NCI-H69 (cell line): ENCODE data around the gene NPHP3.
A peak's percentile ranks its signal among the peaks of the same experiment; 100 is the strongest.
"Not testable (repeated sequence)": the region's sequence is repeated elsewhere in the genome, so short reads cannot be mapped to it uniquely, and the experiment has no call there.

Experiments
- DNase-seq: peaks from one replicate; lab custom pipeline; 2025; lab: John Stamatoyannopoulos, UW

Gene NPHP3

GRCh38 chr3:132722165-132723023 is at the start of gene NPHP3:
Gene NPHP3, minus strand, starts transcription at chr3:132722409. Its CDS starts 54 bp downstream, at chr3:132722355.
- peak; percentile 88 for DNase-seq

- no peak for DNase-seq
These were observed 36.5 kb upstream of the NPHP3 start for GRCh38 chr3:132758740-132759139.

- no peak for DNase-seq
These were observed 34.0 kb upstream of the NPHP3 start for GRCh38 chr3:132756108-132756650.

DNA sequence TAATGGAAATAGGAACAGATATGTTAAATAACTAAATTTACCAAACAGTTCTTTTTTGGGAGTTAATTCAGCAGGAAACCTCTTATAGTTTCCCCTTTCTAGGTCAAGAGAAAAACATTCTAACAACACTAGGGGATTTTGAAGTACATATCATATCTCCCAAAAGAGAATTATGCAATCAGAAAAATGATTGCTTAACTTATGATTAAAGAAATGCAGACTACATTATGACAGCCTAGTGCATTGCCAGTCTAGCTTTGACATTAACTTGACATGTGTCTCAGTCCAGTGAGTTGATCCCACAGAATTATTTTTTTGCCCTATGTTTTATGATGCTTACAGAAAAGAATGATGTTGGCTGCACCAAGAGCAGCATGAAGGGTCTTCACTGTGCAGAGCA is 31.7 kb upstream of the NPHP3 start:
- no peak for DNase-seq

- DNase-seq: no peak
These were observed 27.6 kb upstream of the NPHP3 start for GRCh38 chr3:132749786-132750185.

DNA sequence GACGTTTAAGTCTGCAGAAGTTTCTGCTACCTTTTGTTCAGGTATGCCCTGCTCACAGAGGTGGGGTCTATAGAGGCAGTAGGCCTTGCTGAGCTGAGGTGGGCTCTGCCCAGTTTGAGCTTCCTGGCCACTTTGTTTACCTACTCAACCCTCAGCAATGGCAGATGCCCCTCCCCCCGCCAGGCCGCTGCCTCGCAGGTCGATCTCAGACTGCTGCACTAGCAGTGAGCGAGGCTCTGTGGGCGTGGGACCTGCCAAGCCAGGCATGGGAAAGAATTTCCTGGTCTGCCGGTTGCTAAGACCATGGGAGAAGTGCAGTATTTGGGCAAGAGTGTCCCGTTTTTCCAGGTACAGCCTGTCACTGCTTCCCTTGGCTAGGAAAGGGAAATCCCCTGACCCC is 24.5 kb upstream of the NPHP3 start:
- DNase-seq: not testable (repeated sequence)

- no peak for DNase-seq
These were observed 16.1 kb upstream of the NPHP3 start for GRCh38 chr3:132738314-132738713.

DNA sequence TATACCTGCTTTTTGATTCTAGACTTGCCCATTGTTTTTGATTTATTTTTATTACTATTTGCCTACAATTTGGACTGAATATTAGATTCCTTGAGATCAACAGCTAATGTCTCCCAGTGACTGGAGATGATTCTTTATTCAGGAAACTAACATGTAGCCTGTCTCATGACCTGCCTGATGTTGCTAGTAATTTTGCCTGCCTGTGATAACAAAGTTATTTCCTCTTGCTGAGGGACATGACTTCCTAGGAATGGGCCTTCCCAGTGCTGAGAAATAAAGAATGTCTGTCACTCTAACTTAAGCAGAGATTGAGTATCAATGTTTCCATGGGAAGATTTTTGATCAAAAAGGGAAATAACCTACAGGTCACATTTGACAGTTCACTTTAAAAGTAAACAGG is 13.4 kb upstream of the NPHP3 start:
- DNase-seq: no peak

GRCh38 chr3:132730891-132731580 is 8.8 kb upstream of the NPHP3 start:
- peak; percentile 41 for DNase-seq

DNA sequence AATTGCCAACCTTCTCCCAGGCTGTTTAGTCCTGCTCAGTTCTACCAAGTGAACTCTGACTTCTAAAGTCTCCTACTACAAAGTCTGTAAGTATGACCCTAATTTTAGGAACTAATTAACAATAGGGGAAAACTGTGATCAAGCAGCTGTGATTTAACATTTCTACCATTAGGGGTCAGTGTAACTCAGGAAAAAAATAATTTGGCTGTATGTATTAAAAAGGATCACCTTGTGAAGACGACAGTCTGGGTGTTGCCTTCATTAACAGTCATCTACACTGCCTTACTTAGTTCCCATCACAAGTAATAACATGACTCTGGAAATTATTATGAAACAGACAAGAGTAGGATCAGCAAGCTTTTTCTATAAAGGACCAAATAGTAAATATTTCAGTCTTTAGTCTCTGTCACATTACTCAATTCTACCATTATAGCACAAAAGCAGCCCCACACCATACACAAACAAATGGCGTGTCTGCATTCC is 4.2 kb upstream of the NPHP3 start:
- DNase-seq: peak; percentile 31

- DNase-seq: no peak
These were observed 1.1 kb upstream of the NPHP3 start for GRCh38 chr3:132723024-132723950.

- peak; percentile 57 for DNase-seq
These were observed 587 bp downstream of the NPHP3 start for GRCh38 chr3:132721479-132722164.

DNA sequence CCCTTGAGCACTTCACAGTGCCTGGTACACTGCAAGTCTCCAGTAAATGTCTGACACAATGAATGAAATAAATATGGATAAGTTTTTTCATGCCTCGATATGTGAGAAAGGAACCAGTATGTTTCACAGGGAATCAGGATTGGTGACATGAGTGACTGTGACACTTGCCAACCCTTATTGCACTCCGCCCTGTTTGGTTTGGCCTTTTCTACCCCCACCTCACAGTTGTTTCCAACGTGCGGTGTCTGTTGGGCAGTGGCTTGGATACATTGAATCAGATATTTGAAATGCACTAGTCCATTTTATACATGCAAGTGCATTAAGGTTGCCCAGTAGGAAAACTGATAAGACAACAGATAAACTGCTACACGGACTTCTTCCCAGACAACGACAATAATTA is 2.0 kb downstream of the NPHP3 start:
- no peak for DNase-seq

GRCh38 chr3:132716372-132716771 is 5.8 kb downstream of the NPHP3 start:
- DNase-seq: no peak

DNA sequence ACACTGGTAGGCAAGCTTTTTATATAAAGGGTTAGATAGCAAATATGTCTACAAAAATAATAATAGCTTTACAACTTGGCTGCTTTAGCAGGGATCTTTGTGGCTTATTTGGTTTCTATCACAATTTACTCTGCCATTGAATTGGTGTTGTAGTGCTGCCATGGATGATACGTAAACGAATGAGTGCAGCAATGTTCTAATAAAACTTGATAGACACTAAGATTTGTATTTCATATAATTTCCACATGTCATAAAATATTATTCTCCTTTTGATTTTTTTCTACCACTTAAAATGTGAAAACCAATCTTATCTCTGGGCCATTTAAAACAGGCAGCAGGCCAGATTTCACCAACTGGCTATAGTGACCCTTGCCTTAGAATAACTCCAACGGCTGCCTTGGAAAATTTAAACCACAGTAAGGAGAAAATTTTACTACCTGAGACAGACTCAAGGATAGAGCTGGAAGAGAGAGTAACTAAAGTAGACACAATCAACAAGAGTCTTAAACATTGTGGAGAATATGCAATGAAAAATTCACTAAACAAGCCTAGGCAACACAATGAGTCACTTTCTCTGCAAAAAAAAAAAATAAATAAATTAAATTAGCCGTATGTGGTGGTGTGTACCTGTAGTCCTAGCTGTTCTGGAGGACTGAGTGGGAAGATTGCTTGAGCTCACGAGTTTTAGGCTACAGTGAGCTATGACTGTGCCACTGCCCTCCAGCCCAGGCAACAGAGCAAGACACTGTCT is 8.1 kb downstream of the NPHP3 start:
- DNase-seq: no peak

GRCh38 chr3:132710311-132710710 is 11.9 kb downstream of the NPHP3 start:
- DNase-seq: no peak

GRCh38 chr3:132709761-132710160 is 12.4 kb downstream of the NPHP3 start:
- no peak for DNase-seq

DNA sequence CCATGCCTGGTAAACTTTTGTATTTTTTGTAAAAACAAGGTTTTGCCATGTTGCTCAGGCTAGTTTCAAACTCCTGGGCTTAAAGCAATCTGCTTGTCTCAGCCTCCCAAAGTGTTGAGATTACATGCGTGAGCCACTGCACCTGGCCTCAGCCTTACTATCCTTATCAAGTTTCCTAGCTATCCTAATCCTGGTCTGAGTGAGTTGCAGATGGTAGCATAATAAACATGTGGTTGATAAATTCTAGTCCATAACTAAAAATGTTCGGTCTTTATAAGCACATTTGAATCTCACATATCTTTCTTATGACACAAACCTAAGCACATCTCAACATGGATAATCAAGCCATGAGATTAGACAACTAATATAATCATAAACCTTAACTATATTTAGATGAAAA is 18.5 kb downstream of the NPHP3 start:
- no peak for DNase-seq

DNA sequence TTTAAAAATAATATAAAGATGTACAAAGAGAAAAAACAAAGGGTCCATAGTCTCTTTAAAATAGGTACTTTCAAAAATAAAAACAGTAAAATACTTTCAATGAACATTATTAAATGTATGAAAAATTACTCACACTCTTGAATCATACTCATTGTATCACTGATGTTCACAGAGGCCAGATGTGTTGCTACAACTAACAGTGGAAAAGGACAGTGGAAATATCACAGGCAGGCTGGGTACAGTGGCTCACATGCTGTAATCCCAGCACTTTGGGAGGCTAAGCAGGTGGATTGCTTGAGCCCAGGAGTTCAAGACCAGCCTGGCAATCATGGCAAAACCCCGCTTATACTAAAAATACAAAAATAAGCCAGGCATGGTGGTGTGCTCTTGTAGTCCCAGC is 26.8 kb downstream of the NPHP3 start:
- no peak for DNase-seq

- DNase-seq: peak; percentile 18
These were observed 27.2 kb downstream of the NPHP3 start for GRCh38 chr3:132694991-132695390.
